Measurements from ENCODE around the gene GLTP. TPM values are rescaled to one million over a fixed set of nuclear protein-coding genes. Genes with fewer than 3 reads are reported as not detected.

Gene GLTP
- total RNA-seq, 1 experiment from 2014 or later = 15.5 TPM

DNA sequence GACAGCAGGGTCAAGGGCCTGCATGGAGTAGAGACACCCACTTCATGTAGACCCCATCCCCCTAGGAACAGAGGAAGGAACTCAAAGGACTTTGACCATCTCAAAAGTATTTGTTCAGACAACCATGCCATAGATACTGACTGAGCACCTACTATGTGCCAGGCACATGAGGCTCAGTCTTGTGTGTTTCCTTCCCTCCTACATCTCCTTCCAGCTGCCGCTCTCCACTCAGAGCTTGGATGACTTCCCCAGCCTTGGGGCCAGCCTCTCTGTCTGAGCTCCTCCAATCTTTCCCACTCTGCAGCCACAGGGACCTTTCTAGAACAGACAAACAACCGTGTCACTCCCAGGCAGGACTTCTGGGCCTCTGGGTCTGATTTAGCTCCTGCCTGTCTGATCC lies 49.6 kb downstream of the GLTP start:
- Histone ChIP-seq H3K4me1 (ENCODE audit: insufficient read depth, low read length) (no peaks in the 10 kb centered on the region), H2BK20ac (ENCODE audit: low read depth, low read length, poor library complexity, severe bottlenecking) (no peak overlapping the region), H2BK5ac (ENCODE audit: insufficient read length, low read length) (no peak overlapping the region), H2BK120ac (ENCODE audit: low read depth, low read length, poor library complexity, severe bottlenecking) (no peak overlapping the region), H3K14ac (ENCODE audit: insufficient read depth, low read length) (no peak overlapping the region), H3K79me2 (ENCODE audit: insufficient read depth, low read length) (no peaks in the 10 kb centered on the region), H3K9me3 (ENCODE audit: control insufficient read depth, low read depth, low read length) (no peaks in the 10 kb centered on the region), H3K4me2 (ENCODE audit: insufficient read depth, insufficient read length, low read length) (no peak overlapping the region), H3K23me2 (ENCODE audit: insufficient read length, low read depth, low read length, poor library complexity, severe bottlenecking) (no peaks in the 10 kb centered on the region), H2AFZ (ENCODE audit: low read length) (no peak overlapping the region), H3K23ac (ENCODE audit: insufficient read length, low read depth, low read length) (no peak overlapping the region), H3K27ac (ENCODE audit: insufficient read length, low read depth, low read length) (no peak overlapping the region), H3K27me3 (ENCODE audit: insufficient read depth, low read length) (no peaks in the 10 kb centered on the region), H3K4ac (ENCODE audit: low read depth, low read length) (no peak overlapping the region), H4K91ac (ENCODE audit: insufficient read length, low read depth, low read length) (no peak overlapping the region), H4K5ac (ENCODE audit: insufficient read length, low read depth, low read length) (no peak overlapping the region), H3K56ac (ENCODE audit: insufficient read length, low read depth, low read length) (no peak overlapping the region), H3K9ac (ENCODE audit: extremely low read depth, insufficient read length, low read length) (no peak overlapping the region), H2AK5ac (ENCODE audit: insufficient read length, low read length) (no peak overlapping the region), H2BK12ac (ENCODE audit: insufficient read length, low read depth, low read length) (no peak overlapping the region), H3T11ph (ENCODE audit: low read length) (no peak overlapping the region), H2BK15ac (ENCODE audit: low read depth, low read length) (no peak overlapping the region), H4K8ac (replicated peaks; ENCODE audit: insufficient read length, low read depth, low read length) (no peak overlapping the region), H3K79me1 (ENCODE audit: insufficient read depth, low read depth, low read length, poor library complexity, severe bottlenecking) (no peaks in the 10 kb centered on the region), H4K20me1 (ENCODE audit: control insufficient read depth, insufficient read depth, insufficient read length) (no peaks in the 10 kb centered on the region), H3K18ac (ENCODE audit: insufficient read length, low read depth, low read length) (no peak overlapping the region)
- no CpG with 5 or more reads among the region's 2 CpGs for WGBS (ENCODE audit: extremely low coverage, insufficient read length, low lambda C conversion rate)
- Mint-ChIP-seq H3K4me3 (no peak overlapping the region), H3K9me3 (no peaks in the 10 kb centered on the region; a peak in 1 of 5 replicates), H3K4me1 (peaks cover 8 to 13% of the 10 kb centered on the region in 2 experiments; a peak in 3 of 4 replicates), H3K27me3 (ENCODE audit: low read depth) (no peaks in the 10 kb centered on the region; the same call in none of the 2 replicates), H3K36me3 (ENCODE audit: insufficient read depth in 1 of 3, low read depth in 3 of 3) (no peaks in the 10 kb centered on the region), H3K27ac (peak overlapping the region in 1 of 3 experiments; percentile 12; a peak in 2 of 7 replicates)
- TF ChIP-seq, protein P1, sequence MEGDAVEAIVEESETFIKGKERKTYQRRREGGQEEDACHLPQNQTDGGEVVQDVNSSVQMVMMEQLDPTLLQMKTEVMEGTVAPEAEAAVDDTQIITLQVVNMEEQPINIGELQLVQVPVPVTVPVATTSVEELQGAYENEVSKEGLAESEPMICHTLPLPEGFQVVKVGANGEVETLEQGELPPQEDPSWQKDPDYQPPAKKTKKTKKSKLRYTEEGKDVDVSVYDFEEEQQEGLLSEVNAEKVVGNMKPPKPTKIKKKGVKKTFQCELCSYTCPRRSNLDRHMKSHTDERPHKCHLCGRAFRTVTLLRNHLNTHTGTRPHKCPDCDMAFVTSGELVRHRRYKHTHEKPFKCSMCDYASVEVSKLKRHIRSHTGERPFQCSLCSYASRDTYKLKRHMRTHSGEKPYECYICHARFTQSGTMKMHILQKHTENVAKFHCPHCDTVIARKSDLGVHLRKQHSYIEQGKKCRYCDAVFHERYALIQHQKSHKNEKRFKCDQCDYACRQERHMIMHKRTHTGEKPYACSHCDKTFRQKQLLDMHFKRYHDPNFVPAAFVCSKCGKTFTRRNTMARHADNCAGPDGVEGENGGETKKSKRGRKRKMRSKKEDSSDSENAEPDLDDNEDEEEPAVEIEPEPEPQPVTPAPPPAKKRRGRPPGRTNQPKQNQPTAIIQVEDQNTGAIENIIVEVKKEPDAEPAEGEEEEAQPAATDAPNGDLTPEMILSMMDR (conservative IDR thresholded peaks at IDR 0.05) = no peak
- DNase-seq = no peak

All from H9 (cell line).